T follicular helper cell (primary cell): ENCODE data around the gene UFD1.

Experiments
- DNase-seq: peaks from one replicate; pipeline ENCODE4 v3.0.0-alpha.2; 2020; ENCODE audit warnings: low read depth
- total RNA-seq, 2 experiments: gene quantifications; one replicate each; lab custom pipeline; 2026; lab: John Stamatoyannopoulos, UW

Gene UFD1, protein sequence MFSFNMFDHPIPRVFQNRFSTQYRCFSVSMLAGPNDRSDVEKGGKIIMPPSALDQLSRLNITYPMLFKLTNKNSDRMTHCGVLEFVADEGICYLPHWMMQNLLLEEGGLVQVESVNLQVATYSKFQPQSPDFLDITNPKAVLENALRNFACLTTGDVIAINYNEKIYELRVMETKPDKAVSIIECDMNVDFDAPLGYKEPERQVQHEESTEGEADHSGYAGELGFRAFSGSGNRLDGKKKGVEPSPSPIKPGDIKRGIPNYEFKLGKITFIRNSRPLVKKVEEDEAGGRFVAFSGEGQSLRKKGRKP
- 70.2 to 73.8 reads per million in 2 experiments for total RNA-seq

DNA sequence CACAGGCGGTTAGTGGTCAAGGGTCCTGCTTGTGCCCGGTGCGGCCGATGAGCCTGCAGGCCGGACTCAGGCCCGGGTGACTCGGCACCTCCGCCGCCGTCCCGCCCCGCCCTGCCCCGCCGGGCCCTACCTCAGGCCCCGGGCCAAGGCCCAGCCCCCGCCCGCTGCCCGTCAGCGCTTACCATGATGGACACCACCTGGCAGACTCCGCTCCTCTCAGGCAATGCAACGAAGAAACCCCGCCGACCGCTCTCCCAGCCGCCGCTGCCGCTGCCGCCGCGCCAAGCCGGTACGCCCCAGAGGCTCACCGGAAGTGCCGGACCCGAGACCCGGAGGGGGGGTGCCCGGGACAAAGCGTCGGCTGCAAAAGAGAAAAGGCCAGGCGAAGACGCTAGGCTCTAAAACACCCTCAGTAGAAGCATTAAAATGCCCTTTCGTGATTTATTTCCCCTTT is at the start of gene UFD1:
Gene UFD1, minus strand, starts transcription at position 293 of the 454 bp plus-strand sequence. Its CDS starts 108 bp downstream, at position 185.
- peak; percentile 64 for DNase-seq

- DNase-seq = no peak
These were observed 48.9 kb upstream of the UFD1 start for GRCh38 chr22:19527861-19528417.

DNA sequence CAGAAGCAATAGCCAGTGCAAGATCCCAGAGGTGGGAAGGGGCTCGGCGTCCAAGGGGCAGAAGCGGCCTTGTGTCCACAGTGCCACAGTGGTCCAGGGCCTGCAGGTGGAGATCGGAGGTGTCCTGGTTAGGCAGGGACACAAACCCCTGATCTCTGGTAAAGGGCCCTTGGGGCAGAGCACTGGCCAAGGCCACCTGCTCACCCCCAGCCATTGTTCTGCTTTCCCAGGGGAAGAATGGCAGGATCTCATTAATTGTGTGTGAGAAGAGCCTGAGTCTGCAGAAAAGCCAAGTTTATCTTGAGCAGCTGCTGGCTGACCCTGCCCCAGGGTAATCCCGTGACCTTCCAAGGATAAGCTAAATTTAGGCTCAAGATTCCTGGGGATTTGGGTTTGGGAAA is 48.3 kb upstream of the UFD1 start:
- no peak for DNase-seq

GRCh38 chr22:19526702-19527111 is 47.7 kb upstream of the UFD1 start:
- no peak for DNase-seq

DNA sequence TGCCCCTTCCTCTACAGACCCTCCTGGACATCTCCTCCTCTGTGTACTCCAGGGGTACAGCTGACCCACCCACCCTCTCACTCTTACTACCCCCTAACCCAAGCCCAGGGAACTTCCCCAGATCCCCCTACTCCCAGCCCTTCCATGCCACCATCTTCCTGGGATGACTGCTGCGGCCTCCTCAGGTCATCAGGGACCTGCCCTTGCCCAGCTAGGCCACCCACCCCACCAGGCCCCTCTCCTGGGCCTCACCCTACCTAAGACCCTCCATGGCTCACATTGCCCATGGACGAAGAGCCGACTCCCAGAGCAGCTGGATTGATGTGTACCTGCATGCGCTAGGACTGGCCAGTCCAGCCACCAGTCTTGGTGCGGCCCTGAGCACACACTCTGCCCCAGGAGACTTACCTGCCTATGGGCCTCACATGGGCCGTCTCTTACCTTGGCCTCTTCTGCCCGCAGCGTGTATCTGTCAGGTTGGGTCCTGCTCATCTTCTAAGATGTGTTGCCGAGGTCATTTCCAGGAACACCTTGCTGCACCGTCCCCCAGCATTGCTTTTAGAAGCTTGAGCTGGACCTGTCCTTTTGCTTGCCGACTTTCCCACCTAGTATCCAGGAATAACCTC is 47.2 kb upstream of the UFD1 start:
- no peak for DNase-seq

GRCh38 chr22:19525666-19526065 is 46.7 kb upstream of the UFD1 start:
- no peak for DNase-seq

- no peak for DNase-seq
These were observed 46.2 kb upstream of the UFD1 start for GRCh38 chr22:19525116-19525660.

GRCh38 chr22:19524170-19525115 is 45.5 kb upstream of the UFD1 start, which contains the start of gene CLDN5:
CLDN5 (minus strand) TSS chr22:19524410; CDS start chr22:19524255, 155 bp downstream.
- DNase-seq = no peak

- DNase-seq = no peak
These were observed 44.5 kb upstream of the UFD1 start for GRCh38 chr22:19523240-19524169.

DNA sequence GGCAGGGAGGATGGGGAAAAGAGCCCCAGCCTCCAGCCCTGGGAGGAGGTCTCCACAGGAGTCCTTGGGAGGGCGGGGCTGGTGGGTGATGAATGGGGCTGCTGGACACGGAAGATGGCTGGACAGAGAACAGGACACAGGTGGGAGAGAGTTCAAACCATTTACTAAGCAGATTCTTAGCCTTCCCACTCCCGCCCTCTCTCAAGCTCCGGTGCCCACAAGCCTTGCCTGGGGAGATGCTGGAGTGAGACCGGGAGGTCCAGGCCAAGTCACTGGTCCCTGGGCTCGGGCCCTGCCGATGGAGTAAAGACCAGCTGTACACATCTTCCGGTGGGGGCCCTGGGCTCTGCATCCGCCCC is 43.9 kb upstream of the UFD1 start:
- no peak for DNase-seq

- DNase-seq = no peak
These were observed 43.3 kb upstream of the UFD1 start for GRCh38 chr22:19522190-19522880.

DNA sequence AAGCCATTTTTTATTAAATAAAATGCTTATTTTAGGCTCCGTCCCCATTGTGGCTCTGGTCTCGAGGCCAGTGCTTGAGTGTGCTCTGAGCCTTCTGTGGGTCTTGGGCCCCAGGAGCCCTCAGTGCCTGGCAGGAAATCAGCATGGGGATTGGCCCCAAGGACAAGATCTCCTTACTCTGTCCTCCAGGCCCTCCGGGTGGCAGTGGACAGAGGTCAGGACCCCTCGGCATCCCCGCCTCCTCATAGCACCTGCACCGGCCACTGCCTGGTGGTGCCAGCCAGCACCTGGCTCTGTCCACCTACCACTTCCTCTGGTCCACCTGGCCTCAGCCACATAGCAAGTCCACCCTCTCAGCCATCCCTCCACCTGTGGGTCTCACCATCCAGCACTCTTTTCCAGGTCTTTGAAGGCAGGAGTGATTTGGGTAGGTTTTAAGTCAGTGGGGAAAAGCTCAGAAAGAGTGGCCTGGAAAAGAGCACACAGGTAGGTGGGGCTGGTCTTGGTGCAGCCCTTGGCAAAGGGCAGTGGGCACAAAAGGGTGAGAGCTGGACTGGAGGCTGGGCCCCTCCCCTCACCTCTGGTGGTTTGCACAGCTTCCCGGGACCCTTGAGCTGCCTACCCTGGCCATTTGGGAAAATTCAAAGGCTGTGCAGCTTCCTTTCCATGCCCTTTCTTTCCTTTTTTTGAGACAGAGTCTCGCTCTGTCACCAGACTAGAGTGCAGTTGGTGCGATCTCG is 41.7 kb upstream of the UFD1 start:
- DNase-seq = no peak

- no peak for DNase-seq
These were observed 41.0 kb upstream of the UFD1 start for GRCh38 chr22:19520007-19520406.

DNA sequence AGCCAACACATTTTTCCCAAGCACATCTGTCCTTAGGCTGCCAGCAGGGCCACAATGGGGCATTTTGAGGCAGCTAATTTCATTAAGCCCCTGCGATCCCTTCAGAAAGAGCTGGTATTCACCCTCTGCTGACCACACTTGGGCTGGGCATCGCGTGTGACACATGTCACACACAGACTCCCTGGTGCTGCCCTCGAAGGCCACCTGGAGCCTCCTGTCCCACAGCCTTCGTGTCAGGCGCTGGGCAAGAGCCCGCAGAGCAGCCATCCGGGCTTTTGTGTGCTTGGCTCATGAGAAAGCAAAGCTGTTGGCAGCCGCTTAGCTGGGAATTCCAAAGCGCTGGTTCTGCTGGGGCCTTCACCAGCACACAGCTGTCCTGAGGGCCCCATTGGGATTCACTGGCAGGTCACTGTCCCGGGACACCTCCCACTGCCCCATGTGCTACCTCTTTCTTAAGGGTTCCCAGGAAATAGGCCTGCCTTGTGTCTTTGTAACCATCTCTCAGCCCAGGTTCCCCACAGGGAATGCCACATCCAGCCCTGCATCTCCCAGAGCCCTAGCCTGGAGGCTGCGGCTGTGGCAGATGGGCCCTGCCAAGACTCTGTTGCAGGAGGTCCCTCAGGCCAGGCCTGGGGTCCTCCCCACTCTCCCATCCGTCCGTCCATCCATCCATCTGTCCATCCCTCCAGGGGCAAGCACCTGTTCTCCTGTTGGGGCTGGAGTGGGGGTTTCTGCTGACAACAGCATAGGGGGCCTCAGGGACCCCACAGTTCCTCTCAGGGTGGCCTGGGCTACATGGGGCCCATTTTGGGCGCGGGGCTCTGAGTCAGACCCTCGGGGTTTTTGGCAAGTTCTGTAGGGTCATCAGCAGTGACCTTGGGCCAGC is 40.3 kb upstream of the UFD1 start:
- no peak for DNase-seq

- no peak for DNase-seq
These were observed 39.6 kb upstream of the UFD1 start for GRCh38 chr22:19518635-19519034.

- no peak for DNase-seq
These were observed 39.1 kb upstream of the UFD1 start for GRCh38 chr22:19517919-19518611.

GRCh38 chr22:19517171-19517500 is 38.1 kb upstream of the UFD1 start:
- DNase-seq = no peak
